ENCODE data around the gene RILPL2. TPM values are rescaled to one million over a fixed set of nuclear protein-coding genes. Genes with fewer than 3 reads are reported as not detected.

The RILPL2 gene
- total and polyA plus RNA-seq, 2 of the 13 experiments (the other 11 are each of a cell fraction or from before 2014, with no cell fraction given): 2.7 to 8.1 TPM

DNA sequence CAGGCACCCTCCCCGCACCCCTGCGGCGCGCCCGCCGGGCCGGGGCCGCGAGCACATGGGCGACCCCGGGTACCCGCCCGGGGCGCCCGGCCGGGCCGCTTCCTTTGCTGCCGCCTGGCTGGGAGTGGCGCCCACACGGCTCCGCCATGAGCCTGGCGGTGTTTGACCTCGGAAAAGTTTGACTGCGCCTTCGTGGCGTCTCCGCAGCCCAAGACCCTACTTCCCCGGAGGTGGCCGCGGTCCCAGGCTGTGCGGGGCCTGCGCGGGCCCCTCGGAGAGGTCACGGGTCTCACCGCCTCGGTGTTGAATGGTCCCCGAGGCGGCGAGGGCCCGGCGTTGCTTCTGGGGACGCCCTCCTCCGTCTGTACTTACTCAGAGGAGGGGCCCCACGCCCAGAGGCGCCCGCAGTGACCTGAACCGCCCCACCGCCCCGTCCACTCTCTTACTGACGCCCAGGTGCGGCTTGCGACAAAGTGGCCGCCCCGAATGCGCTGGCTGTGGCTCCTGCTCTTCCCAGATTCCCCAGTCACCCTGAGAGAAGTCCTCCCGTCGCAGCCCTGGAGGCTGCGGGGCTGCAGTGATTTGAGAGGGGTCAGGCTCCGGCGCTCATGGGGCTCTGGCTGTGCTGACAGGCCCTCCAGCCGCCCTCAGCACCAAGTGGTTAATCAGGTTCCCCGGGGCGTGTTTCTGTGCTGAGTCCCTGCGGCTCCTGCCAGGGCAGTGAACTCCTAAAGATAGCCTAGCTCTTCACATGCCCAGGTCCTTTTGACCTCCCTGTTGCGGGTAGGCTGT lies 46.7 kb downstream of the RILPL2 start (continued):
- TF ChIP-seq, protein P1, sequence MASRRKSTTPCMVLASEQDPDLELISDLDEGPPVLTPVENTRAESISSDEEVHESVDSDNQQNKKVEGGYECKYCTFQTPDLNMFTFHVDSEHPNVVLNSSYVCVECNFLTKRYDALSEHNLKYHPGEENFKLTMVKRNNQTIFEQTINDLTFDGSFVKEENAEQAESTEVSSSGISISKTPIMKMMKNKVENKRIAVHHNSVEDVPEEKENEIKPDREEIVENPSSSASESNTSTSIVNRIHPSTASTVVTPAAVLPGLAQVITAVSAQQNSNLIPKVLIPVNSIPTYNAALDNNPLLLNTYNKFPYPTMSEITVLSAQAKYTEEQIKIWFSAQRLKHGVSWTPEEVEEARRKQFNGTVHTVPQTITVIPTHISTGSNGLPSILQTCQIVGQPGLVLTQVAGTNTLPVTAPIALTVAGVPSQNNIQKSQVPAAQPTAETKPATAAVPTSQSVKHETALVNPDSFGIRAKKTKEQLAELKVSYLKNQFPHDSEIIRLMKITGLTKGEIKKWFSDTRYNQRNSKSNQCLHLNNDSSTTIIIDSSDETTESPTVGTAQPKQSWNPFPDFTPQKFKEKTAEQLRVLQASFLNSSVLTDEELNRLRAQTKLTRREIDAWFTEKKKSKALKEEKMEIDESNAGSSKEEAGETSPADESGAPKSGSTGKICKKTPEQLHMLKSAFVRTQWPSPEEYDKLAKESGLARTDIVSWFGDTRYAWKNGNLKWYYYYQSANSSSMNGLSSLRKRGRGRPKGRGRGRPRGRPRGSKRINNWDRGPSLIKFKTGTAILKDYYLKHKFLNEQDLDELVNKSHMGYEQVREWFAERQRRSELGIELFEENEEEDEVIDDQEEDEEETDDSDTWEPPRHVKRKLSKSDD (CRISPR knock-in tag; IDR thresholded peaks at IDR 0.05; ENCODE audit: low read depth): no peak
- TF ChIP-seq SPEN (CRISPR knock-in tag; IDR thresholded peaks at IDR 0.05; ENCODE audit: low read depth): no peak
- TF ChIP-seq, protein P2, sequence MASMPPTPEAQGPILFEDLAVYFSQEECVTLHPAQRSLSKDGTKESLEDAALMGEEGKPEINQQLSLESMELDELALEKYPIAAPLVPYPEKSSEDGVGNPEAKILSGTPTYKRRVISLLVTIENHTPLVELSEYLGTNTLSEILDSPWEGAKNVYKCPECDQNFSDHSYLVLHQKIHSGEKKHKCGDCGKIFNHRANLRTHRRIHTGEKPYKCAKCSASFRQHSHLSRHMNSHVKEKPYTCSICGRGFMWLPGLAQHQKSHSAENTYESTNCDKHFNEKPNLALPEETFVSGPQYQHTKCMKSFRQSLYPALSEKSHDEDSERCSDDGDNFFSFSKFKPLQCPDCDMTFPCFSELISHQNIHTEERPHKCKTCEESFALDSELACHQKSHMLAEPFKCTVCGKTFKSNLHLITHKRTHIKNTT (CRISPR knock-in tag; IDR thresholded peaks at IDR 0.05): no peak
- peak; percentile 37; the same call in 1 of the 2 replicates for TF ChIP-seq ZBTB20 (CRISPR knock-in tag; IDR thresholded peaks at IDR 0.05; ENCODE audit: borderline replicate concordance, low read depth)
- TF ChIP-seq RCOR2 (CRISPR knock-in tag; IDR thresholded peaks at IDR 0.05): no peak
- TF ChIP-seq, protein P3, sequence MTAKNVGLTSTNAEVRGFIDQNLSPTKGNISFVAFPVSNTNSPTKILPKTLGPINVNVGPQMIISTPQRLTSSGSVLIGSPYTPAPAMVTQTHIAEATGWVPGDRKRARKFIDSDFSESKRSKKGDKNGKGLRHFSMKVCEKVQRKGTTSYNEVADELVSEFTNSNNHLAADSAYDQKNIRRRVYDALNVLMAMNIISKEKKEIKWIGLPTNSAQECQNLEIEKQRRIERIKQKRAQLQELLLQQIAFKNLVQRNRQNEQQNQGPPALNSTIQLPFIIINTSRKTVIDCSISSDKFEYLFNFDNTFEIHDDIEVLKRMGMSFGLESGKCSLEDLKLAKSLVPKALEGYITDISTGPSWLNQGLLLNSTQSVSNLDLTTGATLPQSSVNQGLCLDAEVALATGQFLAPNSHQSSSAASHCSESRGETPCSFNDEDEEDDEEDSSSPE (CRISPR knock-in tag; IDR thresholded peaks at IDR 0.05): no peak; the same call in 1 of the 2 replicates
- no peak for TF ChIP-seq ZNF10 (CRISPR knock-in tag; IDR thresholded peaks at IDR 0.05; ENCODE audit: borderline replicate concordance, low read depth)
- TF ChIP-seq, protein P4, sequence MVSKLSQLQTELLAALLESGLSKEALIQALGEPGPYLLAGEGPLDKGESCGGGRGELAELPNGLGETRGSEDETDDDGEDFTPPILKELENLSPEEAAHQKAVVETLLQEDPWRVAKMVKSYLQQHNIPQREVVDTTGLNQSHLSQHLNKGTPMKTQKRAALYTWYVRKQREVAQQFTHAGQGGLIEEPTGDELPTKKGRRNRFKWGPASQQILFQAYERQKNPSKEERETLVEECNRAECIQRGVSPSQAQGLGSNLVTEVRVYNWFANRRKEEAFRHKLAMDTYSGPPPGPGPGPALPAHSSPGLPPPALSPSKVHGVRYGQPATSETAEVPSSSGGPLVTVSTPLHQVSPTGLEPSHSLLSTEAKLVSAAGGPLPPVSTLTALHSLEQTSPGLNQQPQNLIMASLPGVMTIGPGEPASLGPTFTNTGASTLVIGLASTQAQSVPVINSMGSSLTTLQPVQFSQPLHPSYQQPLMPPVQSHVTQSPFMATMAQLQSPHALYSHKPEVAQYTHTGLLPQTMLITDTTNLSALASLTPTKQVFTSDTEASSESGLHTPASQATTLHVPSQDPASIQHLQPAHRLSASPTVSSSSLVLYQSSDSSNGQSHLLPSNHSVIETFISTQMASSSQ (IDR thresholded peaks at IDR 0.05; ENCODE audit: low read depth): no peak
- TF ChIP-seq, protein P4 (CRISPR knock-in tag; IDR thresholded peaks at IDR 0.05; ENCODE audit: borderline replicate concordance): no peak
- TF ChIP-seq, protein P5, sequence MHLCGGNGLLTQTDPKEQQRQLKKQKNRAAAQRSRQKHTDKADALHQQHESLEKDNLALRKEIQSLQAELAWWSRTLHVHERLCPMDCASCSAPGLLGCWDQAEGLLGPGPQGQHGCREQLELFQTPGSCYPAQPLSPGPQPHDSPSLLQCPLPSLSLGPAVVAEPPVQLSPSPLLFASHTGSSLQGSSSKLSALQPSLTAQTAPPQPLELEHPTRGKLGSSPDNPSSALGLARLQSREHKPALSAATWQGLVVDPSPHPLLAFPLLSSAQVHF (CRISPR knock-in tag; IDR thresholded peaks at IDR 0.05): no peak
- TF ChIP-seq, protein P6, sequence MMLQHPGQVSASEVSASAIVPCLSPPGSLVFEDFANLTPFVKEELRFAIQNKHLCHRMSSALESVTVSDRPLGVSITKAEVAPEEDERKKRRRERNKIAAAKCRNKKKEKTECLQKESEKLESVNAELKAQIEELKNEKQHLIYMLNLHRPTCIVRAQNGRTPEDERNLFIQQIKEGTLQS (CRISPR knock-in tag; IDR thresholded peaks at IDR 0.05): 0 out of 2 replicates have a peak, but pooled peaks have one; percentile 27
- TF ChIP-seq, protein P7, sequence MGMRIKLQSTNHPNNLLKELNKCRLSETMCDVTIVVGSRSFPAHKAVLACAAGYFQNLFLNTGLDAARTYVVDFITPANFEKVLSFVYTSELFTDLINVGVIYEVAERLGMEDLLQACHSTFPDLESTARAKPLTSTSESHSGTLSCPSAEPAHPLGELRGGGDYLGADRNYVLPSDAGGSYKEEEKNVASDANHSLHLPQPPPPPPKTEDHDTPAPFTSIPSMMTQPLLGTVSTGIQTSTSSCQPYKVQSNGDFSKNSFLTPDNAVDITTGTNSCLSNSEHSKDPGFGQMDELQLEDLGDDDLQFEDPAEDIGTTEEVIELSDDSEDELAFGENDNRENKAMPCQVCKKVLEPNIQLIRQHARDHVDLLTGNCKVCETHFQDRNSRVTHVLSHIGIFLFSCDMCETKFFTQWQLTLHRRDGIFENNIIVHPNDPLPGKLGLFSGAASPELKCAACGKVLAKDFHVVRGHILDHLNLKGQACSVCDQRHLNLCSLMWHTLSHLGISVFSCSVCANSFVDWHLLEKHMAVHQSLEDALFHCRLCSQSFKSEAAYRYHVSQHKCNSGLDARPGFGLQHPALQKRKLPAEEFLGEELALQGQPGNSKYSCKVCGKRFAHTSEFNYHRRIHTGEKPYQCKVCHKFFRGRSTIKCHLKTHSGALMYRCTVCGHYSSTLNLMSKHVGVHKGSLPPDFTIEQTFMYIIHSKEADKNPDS (CRISPR knock-in tag; IDR thresholded peaks at IDR 0.05): no peak
- TF ChIP-seq, protein P8, sequence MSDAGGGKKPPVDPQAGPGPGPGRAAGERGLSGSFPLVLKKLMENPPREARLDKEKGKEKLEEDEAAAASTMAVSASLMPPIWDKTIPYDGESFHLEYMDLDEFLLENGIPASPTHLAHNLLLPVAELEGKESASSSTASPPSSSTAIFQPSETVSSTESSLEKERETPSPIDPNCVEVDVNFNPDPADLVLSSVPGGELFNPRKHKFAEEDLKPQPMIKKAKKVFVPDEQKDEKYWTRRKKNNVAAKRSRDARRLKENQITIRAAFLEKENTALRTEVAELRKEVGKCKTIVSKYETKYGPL (CRISPR knock-in tag; IDR thresholded peaks at IDR 0.05): no peak
- TF ChIP-seq NFIB (CRISPR knock-in tag; IDR thresholded peaks at IDR 0.05; ENCODE audit: borderline replicate concordance): no peak

Data from HepG2 (cell line).